ENCODE data around the gene ATP6AP1.
"Not testable (repeated sequence)": the region's sequence is repeated elsewhere in the genome, so short reads cannot be mapped to it uniquely, and the experiment has no call there.

ATP6AP1 gene

DNA sequence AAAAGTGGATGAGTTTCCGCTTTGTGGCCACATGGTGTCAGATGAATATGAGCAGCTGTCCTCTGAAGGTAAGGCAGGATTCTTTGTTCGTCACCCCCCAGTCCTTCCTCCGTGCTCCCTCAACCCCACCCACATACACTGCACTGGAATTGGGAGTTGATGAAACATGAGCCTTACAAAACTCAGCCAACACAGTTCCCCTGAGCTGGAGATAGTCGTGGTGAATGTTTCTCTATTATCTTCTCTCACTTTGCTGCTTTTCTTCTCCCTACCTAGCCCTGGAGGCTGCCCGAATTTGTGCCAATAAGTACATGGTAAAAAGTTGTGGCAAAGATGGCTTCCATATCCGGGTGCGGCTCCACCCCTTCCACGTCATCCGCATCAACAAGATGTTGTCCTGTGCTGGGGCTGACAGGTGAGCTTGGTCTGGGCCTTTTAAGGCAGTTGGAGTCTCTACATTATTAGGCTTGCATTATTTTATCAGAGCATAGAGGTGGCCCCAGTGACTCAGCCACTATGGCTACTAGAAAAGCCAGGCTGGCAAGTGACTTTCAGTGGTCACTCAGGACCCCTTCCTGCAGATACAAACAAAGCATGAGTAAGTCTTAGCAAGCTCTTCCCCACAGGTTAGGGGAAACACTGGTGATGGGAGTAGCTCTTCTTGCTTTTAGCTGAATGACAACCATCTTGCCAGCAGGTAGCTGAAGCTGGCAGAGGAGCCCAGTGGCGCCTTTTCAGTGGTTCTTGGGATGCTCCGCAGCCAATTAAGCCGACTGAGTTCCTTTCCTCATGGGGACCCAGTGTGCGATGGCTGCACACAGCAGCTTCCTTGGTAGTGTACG lies 28.7 kb upstream of the ATP6AP1 start:
- DNase-seq (ENCODE audit: low spot score): no peak

- not testable (repeated sequence) for DNase-seq (ENCODE audit: low spot score)
These were observed 28.1 kb upstream of the ATP6AP1 start for GRCh38 chrX:154400369-154400817.

GRCh38 chrX:154401045-154401799 lies 27.3 kb upstream of the ATP6AP1 start:
- no peak for DNase-seq (ENCODE audit: low spot score)

GRCh38 chrX:154401918-154402621 lies 26.4 kb upstream of the ATP6AP1 start:
- DNase-seq (ENCODE audit: low spot score): no peak

- no peak for DNase-seq (ENCODE audit: low spot score)
These were observed 25.8 kb upstream of the ATP6AP1 start for GRCh38 chrX:154402622-154403127.

GRCh38 chrX:154403192-154403591 lies 25.3 kb upstream of the ATP6AP1 start:
- no peak for DNase-seq (ENCODE audit: low spot score)

DNA sequence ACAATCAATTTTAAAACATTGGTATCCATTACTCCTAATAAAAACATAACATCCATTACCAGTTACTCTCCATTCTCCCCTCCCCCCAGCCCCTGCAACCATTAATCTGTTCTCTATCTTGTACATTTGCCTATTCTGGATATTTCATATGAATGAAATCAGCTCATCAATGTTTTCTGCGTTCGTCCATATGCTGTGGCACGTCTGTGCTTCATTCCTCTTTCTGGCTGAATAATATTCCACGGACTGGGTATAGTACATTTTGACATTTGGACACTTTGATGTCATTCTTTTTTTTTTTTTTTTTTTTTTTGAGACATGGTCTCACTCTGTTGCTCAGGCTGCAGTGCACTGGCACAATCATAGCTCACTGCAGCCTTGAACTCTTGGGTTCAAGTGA lies 24.6 kb upstream of the ATP6AP1 start:
- DNase-seq (ENCODE audit: low spot score): no peak

- no peak for DNase-seq (ENCODE audit: low spot score)
These were observed 23.8 kb upstream of the ATP6AP1 start for GRCh38 chrX:154404625-154405192.

- no peak for DNase-seq (ENCODE audit: low spot score)
These were observed 19.7 kb upstream of the ATP6AP1 start for GRCh38 chrX:154408659-154409221.

- DNase-seq (ENCODE audit: low spot score): peak; percentile 68
These were observed 19.1 kb upstream of the ATP6AP1 start, which contains the start of gene DNASE1L1 for GRCh38 chrX:154409222-154409871. DNASE1L1 (minus strand) TSS chrX:154409254; CDS start chrX:154405568, 3,686 bp downstream.

DNA sequence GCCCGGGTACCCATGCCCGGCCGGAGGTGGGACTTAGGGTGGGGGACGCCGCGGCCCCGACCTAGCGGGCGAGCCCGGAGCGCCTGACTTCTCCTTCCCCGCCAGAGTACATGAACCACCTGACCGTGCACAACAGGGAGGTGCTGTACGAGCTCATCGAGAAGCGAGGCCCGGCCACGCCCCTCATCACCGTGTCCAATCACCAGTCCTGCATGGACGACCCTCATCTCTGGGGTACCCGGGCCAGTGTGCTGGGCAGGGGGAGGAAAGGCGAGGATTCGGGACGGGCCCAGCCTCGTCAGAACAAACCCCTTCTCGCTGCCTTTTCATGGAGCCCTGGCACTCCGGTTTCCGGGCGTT lies 16.5 kb upstream of the ATP6AP1 start:
- no peak for DNase-seq (ENCODE audit: low spot score)

- no peak for DNase-seq (ENCODE audit: low spot score)
These were observed 16.0 kb upstream of the ATP6AP1 start for GRCh38 chrX:154412468-154412867.

- DNase-seq (ENCODE audit: low spot score): no peak
These were observed 15.3 kb upstream of the ATP6AP1 start for GRCh38 chrX:154413142-154413541.

DNA sequence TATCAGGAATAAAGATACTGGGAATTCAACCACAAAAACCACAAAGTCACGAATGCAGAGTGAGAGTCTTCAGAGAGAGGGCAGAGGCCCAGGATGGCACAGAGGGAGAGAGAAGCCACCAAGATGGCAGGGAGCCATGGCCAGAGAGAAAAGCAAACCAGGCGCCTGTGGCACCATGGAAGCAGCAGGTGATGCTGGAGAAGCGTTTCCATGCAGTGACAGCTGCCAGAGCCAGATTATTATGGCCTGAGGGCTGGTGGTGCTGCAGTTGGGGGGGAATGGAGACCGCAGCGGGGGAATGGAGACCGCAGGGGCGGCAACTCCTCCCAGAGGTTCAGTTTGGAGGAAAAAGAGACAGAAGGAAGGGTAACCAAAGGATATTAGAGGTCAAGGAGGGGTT lies 11.3 kb upstream of the ATP6AP1 start:
- no peak for DNase-seq (ENCODE audit: low spot score)

DNA sequence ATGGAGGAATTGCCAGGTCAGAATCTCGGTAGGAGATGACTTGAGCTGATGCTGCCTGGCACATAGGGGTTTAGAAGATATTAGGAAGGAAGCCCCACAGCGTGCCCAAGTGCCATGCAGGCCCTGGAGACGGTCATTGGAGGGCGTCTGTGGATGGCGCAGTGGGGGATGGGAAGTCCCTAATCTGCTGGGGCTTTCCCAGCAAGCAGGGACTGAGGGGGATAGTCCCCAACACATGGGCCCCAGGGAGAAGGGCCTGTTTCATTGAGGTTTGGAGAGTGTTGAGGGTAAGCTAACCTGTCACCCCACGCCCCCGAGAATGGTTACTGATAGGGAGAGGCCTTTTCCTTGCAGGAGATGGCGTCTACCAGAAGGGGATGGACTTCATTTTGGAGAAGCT lies 9.3 kb upstream of the ATP6AP1 start:
- no peak for DNase-seq (ENCODE audit: low spot score)

- no peak for DNase-seq (ENCODE audit: low spot score)
These were observed 8.6 kb upstream of the ATP6AP1 start for GRCh38 chrX:154419688-154420401.

GRCh38 chrX:154420402-154420756 lies 8.1 kb upstream of the ATP6AP1 start:
- no peak for DNase-seq (ENCODE audit: low spot score)

DNA sequence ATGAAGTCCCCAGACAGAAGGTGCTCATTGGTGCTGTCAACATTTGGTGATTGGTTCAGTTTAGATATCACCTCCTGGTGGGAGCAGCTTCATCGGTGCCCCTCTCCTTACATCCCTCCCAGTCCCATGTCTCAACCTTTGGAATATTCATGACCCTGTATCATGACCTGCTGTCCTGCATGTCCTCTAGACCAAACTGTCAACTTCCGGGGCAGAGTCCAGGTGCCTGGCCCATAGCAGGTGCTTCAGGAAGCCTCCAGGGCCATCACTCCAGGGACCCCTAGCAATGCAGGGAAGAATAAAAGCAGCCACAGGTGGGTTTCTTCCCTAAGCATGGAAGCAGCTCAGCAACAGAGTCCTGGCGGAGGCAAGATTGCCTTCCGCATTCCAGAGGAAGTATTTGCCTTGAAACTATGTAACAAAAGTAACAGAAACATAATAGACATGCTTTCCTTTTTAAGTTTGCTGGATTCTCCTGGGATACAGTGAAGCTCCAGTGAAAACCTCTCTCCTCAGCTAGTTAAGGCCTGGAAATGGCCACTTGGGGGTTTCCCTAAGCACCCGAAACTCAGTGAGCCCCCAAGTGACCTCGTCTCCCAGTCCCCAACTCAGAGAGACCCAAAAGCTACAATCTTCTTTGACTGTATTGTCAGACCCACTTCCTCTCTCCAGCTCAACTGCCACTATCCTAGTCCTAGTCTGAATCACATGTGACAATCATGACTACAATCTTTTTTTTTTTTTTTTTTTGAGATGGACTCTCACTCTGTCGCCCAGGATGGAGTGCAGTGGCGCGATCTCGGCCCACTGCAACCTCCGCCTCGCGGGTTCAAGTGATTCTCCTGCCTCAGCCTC lies 1.3 kb upstream of the ATP6AP1 start:
- DNase-seq (ENCODE audit: low spot score): no peak

- no peak for DNase-seq (ENCODE audit: low spot score)
These were observed 1.2 kb downstream of the ATP6AP1 start for GRCh38 chrX:154429711-154430110.

- no peak for DNase-seq (ENCODE audit: low spot score)
These were observed 2.0 kb downstream of the ATP6AP1 start for GRCh38 chrX:154430479-154430878.
